ENCODE measurements around the gene KDM6A. TPM values are rescaled to one million over a fixed set of nuclear protein-coding genes. Genes with fewer than 3 reads are reported as not detected.
"Not testable (repeated sequence)": the region's sequence is repeated elsewhere in the genome, so short reads cannot be mapped to it uniquely, and the experiment has no call there.

Gene KDM6A
- total and polyA plus RNA-seq, 2 experiments from 2014 or later, result 52.6 to 80.7 TPM

DNA sequence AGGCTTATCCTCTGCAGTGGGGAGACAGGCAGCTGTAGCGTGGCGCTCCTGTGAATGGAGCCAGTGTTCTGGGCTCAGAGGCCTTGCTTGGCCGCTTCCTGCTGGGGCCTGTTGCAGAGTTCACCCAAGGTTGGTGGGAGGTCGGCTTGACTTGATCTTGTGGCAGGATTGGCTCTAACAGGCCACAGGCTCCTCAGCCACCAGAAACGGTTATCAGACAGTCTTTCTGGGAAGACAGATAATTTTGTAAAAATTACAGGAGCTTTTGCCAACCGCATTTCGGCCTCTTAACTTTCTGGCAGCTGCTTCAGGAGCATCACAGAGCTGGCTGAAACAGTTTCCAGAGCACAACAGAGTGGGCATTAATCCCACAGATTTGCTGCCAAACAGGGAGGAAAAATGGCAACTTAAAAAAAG lies 261.3 kb downstream of the KDM6A start:
- TF ChIP-seq, protein P1, sequence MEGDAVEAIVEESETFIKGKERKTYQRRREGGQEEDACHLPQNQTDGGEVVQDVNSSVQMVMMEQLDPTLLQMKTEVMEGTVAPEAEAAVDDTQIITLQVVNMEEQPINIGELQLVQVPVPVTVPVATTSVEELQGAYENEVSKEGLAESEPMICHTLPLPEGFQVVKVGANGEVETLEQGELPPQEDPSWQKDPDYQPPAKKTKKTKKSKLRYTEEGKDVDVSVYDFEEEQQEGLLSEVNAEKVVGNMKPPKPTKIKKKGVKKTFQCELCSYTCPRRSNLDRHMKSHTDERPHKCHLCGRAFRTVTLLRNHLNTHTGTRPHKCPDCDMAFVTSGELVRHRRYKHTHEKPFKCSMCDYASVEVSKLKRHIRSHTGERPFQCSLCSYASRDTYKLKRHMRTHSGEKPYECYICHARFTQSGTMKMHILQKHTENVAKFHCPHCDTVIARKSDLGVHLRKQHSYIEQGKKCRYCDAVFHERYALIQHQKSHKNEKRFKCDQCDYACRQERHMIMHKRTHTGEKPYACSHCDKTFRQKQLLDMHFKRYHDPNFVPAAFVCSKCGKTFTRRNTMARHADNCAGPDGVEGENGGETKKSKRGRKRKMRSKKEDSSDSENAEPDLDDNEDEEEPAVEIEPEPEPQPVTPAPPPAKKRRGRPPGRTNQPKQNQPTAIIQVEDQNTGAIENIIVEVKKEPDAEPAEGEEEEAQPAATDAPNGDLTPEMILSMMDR (IDR thresholded peaks at IDR 0.05; ENCODE audit: low read depth, low read length), result no peak
- no peak overlapping the region for H3K27ac ChIP-seq
- H3K4me3 ChIP-seq, result no peak overlapping the region
- H3K27me3 ChIP-seq, result no peaks in the 10 kb centered on the region
- DNase-seq (ENCODE audit: low read depth in 1 of 2, low spot score in 1 of 2), result peak in 1 of 2 donors; percentile 75
- H3K4me1 ChIP-seq (ENCODE audit: low read depth), result no peaks in the 10 kb centered on the region
- no peaks in the 10 kb centered on the region for H3K9me3 ChIP-seq (ENCODE audit: low read depth)
- no peaks in the 10 kb centered on the region for H3K36me3 ChIP-seq

DNA sequence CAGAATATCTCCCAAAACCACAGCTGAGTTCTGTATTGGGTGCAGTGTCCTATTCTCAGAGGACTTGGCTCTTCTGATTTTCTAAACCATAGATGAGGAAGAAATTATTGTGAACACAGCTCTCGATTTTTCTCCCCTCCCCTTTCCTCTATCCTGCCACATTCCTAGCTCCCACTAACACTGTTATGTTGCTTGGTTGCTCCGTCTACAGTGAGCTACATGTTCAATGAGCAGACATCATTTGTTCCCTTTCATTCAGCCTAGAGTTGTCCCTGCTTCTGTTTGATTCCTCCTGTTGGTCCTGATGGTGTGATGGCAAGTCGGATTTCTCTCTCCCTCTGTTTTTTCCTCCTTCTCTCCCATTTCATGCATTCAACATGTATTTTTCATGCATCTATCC lies 261.8 kb downstream of the KDM6A start:
- H3K27ac ChIP-seq, result no peak overlapping the region

DNA sequence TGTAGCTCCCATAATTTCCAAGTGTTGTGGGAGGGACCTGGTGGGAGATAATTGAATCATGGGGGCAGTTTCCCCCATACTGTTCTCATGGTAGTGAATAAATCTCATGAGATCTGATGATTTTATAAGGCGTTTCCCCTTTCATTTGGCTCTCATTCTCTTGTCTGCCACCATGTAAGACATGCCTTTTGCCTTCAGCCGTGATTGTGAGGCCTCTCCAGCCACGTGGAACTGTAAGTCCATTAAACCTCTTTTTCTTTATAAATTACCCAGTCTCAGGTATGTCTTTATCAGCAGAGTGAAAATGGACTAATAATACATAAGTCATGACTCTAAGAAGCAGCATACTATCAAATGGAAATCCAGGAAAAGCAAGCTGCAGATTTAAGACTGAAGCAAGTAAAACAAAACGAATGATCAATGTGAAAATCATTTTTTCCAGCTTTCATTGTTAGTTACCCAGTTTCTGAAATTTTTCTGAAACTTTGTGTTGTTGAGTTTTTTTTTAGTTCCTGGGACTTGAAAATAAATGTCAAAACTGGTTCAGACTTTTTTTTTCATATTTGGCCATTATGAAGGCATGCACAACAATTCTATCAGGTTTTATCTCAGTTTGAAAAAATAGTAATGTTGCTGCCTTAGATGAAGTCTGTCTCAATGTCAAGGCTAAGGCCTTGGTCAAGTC lies 262.5 kb downstream of the KDM6A start:
- DNase-seq (ENCODE audit: low read depth in 1 of 2, low spot score in 1 of 2); H3K9me3 ChIP-seq (ENCODE audit: low read depth); H3K27me3 ChIP-seq; H3K27ac ChIP-seq; H3K36me3 ChIP-seq; H3K4me1 ChIP-seq (ENCODE audit: low read depth); H3K4me3 ChIP-seq: not testable (repeated sequence)

More for the DNA sequence above, 261.8 kb downstream of the KDM6A start:
- H3K4me3 ChIP-seq, result no peak overlapping the region
- H3K9me3 ChIP-seq (ENCODE audit: low read depth), result no peaks in the 10 kb centered on the region
- no peaks in the 10 kb centered on the region for H3K27me3 ChIP-seq
- H3K4me1 ChIP-seq (ENCODE audit: low read depth), result no peaks in the 10 kb centered on the region
- TF ChIP-seq, protein P1 (IDR thresholded peaks at IDR 0.05; ENCODE audit: low read depth, low read length), result no peak
- peak in 1 of 2 donors; percentile 43 for DNase-seq (ENCODE audit: low read depth in 1 of 2, low spot score in 1 of 2)
- H3K36me3 ChIP-seq, result no peaks in the 10 kb centered on the region

DNA sequence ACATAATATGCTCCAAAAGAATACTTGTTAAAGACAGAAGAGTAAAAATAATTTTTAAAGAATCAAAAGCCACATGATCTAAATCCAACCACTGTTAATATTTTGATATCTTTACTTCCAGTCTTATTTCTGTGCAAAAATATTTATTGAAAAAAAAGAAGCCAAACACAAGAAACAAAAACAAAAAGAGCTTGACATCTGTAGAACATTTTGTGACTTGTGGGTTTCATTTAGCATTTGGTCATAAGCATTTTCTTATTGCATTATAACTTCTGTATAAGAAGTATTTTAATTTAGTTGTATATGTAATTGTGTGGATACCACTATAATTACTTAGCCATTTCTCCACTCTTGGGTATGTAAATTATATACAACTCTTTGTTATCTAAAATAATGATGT lies 264.5 kb downstream of the KDM6A start:
- TF ChIP-seq, protein P1 (IDR thresholded peaks at IDR 0.05; ENCODE audit: low read depth, low read length), result no peak
- Histone ChIP-seq H3K27ac (no peak overlapping the region), H3K27me3 (no peaks in the 10 kb centered on the region), H3K4me1 (ENCODE audit: low read depth) (no peaks in the 10 kb centered on the region), H3K9me3 (ENCODE audit: low read depth) (no peaks in the 10 kb centered on the region), H3K36me3 (no peaks in the 10 kb centered on the region), H3K4me3 (no peak overlapping the region)
- DNase-seq (ENCODE audit: low read depth in 1 of 2, low spot score in 1 of 2), result no peak

DNA sequence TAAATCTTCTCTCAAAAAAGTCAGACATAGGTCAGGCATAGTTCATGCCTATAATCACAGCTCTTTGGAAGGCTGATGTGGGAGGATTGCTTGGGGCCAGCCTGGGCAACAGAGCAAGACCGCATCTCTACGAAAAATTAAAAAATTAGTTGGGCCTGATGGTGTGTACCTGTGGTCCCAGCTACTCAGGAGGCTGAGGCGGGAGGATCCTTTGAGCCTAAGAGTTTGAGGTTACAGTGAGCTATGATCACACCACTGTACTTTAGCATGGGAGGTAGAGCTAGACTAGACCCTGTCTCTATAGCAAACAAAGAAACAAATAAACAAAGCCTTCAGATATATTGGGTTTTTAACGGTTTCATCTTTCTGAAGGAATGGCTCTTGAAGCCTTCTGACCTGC lies 265.5 kb downstream of the KDM6A start:
- Histone ChIP-seq H3K36me3 (no peaks in the 10 kb centered on the region), H3K4me1 (ENCODE audit: low read depth) (no peaks in the 10 kb centered on the region), H3K4me3 (no peak overlapping the region), H3K27ac (no peak overlapping the region), H3K9me3 (ENCODE audit: low read depth) (no peaks in the 10 kb centered on the region), H3K27me3 (no peaks in the 10 kb centered on the region)
- TF ChIP-seq, protein P1 (IDR thresholded peaks at IDR 0.05; ENCODE audit: low read depth, low read length), result no peak
- DNase-seq (ENCODE audit: low read depth in 1 of 2, low spot score in 1 of 2), result no peak

DNA sequence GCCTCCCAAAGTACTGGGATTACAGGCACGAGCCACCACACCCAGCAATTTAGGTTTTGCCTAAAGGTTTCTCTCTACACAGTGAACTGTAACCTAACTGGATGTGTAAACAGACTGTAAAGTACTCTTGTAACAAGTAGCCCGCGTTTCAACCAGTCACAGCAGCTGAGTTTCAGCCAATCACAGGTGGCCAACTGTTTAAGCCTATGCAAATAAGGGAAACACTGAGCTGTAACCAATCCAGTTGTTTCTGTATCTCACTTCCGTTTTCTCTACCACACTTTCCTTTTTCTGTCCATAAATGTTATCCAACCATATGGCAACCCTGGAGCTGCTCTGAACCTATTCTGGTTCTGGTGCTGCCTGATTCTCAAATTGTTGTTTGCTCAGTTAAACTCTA lies 267.8 kb downstream of the KDM6A start:
- no peak for DNase-seq (ENCODE audit: low read depth in 1 of 2, low spot score in 1 of 2)
- H3K4me1 ChIP-seq (ENCODE audit: low read depth), result no peaks in the 10 kb centered on the region
- no peaks in the 10 kb centered on the region for H3K9me3 ChIP-seq (ENCODE audit: low read depth)
- no peaks in the 10 kb centered on the region for H3K27me3 ChIP-seq
- H3K4me3 ChIP-seq, result no peak overlapping the region
- no peak overlapping the region for H3K27ac ChIP-seq
- no peaks in the 10 kb centered on the region for H3K36me3 ChIP-seq
- TF ChIP-seq, protein P1 (IDR thresholded peaks at IDR 0.05; ENCODE audit: low read depth, low read length), result no peak

All from cardiac muscle cell (in vitro differentiated cells and primary cell).